ENCODE measurements around the gene EMILIN1. TPM values are rescaled to one million over a fixed set of nuclear protein-coding genes. Genes with fewer than 3 reads are reported as not detected.

EMILIN1 gene
- total and polyA plus RNA-seq, 2 donors (not counting 3 experiments of a cell fraction or from before 2014, with no cell fraction given): 11.7 to 16.6 TPM

DNA sequence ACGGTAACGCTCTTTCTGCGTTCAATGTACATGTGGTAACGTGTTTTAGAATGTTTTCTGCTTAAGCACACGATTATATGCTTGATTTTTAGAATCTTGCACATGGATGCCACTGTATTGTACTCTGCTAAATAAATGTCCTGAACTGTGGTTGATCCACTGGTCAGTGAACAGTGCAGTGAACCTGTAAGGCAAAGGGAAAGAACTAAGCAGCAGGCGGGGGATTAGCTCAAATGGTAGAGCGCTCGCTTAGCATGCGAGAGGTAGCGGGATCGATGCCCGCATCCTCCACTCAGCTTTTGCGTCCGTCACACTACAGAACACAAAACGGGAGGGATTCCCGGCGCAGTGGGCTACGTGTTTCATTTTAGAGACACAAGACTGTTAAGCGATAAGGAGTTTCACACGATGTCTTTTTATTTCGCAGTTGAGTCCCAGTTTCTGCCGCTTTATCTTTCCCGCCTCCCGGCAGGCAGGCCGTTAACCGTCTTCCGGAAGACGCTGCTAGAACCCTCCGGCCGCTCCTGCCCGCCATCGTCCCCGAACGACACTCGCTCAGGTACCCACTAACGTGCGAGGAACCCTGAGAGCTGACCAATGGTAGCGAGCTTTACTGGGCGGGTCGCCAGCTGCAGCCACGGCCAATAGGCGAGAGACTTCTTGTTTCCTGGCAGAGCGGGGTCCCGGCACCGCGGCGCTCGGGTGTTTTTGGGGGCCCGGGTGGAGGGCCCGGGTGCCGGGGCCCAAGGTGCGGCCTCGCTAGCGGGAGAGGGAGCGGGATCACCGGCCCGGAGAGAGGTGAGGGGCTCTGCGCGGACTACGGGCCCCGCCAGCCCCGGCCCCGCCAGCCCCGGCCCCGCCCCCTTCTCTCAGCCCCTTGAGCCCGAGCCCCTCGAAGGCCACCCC, 27.2 kb upstream of the EMILIN1 start, which contains the start of gene AGBL5:
Gene AGBL5, plus strand, starts transcription at position 673 of the 906 bp plus-strand sequence. CDS start 1,291 bp downstream, outside the sequence.
- H3K9me3 ChIP-seq (replicated peaks; ENCODE audit: control insufficient read depth, insufficient read depth, low read length): no peaks in the 10 kb centered on the region
- peaks cover 12% of the 10 kb centered on the region for H3K4me1 ChIP-seq (ENCODE audit: control insufficient read depth, extremely low read depth, insufficient read depth, low read length)
- peak within 1 kb of the TSS; percentile 67 to 93 (median 73) for H3K4me3 ChIP-seq (replicated peaks in 1 of 3; ENCODE audit: insufficient read depth in 1 of 3, low read depth in 1 of 3, low read length in 3 of 3)
- intact Hi-C loops (cut with micrococcal nuclease): loop anchor here (1.0 kb wide), 6 partner anchors 19 to 90 kb away; partner anchors contain the start of genes KHK, OST4, PREB and TMEM214
- no peaks in the 10 kb centered on the region for H3K27me3 ChIP-seq (ENCODE audit: control insufficient read depth in 2 of 2, insufficient read depth in 2 of 2, low read length in 2 of 2)
- peak within 1 kb of the TSS; percentile 60 for H3K27ac ChIP-seq (ENCODE audit: insufficient read depth, low read depth, low read length)
- H2AFZ ChIP-seq (ENCODE audit: low read depth, low read length): peak within 1 kb of the TSS; percentile 93
- peak within 1 kb of the TSS; percentile 82 for H3K4me2 ChIP-seq (ENCODE audit: insufficient read depth, low read length)
- H4K20me1 ChIP-seq (replicated peaks; ENCODE audit: control insufficient read depth, extremely low read depth, insufficient read depth, low read length): no peaks in the 10 kb centered on the region
- BruUV-seq (replicated peaks): no TSS peak
- H3K79me2 ChIP-seq (ENCODE audit: control insufficient read depth, insufficient read depth, low read length): no peaks in the 10 kb centered on the region
- POLR2A ChIA-PET: interaction anchor here (1.1 to 2.2 kb wide), 3 partner anchors 20 to 36 kb away, joined by 3 to 7 read pairs (median 4); partner anchors contain the start of genes KHK and OST4
- H3K9ac ChIP-seq (replicated peaks; ENCODE audit: extremely low read depth, insufficient read depth, low read length): peak within 1 kb of the TSS; percentile 61
- TF ChIP-seq MYC (IDR thresholded peaks at IDR 0.05; ENCODE audit: low read depth, low read length) (no peak), POLR2AphosphoS5 (IDR thresholded peaks at IDR 0.05; ENCODE audit: insufficient read depth, low read depth, low read length) (peak; percentile 76), MAX (IDR thresholded peaks at IDR 0.05; ENCODE audit: insufficient read depth, insufficient read length) (peak; percentile 70), JUN (IDR thresholded peaks at IDR 0.05; ENCODE audit: borderline replicate concordance, insufficient read depth, insufficient read length, low read depth) (no peak), GATA2 (IDR thresholded peaks at IDR 0.05; ENCODE audit: insufficient read depth, insufficient read length, low read depth, low read length) (no peak), POLR2A (IDR thresholded peaks at IDR 0.05; ENCODE audit: low read depth, low read length) (no peak), EZH2 (IDR thresholded peaks at IDR 0.05; ENCODE audit: borderline replicate concordance, low read depth, low read length, severe bottlenecking) (no peak), FOS (IDR thresholded peaks at IDR 0.05; ENCODE audit: borderline replicate concordance, insufficient read depth, low read length) (no peak)
- TF ChIP-seq, protein P1, sequence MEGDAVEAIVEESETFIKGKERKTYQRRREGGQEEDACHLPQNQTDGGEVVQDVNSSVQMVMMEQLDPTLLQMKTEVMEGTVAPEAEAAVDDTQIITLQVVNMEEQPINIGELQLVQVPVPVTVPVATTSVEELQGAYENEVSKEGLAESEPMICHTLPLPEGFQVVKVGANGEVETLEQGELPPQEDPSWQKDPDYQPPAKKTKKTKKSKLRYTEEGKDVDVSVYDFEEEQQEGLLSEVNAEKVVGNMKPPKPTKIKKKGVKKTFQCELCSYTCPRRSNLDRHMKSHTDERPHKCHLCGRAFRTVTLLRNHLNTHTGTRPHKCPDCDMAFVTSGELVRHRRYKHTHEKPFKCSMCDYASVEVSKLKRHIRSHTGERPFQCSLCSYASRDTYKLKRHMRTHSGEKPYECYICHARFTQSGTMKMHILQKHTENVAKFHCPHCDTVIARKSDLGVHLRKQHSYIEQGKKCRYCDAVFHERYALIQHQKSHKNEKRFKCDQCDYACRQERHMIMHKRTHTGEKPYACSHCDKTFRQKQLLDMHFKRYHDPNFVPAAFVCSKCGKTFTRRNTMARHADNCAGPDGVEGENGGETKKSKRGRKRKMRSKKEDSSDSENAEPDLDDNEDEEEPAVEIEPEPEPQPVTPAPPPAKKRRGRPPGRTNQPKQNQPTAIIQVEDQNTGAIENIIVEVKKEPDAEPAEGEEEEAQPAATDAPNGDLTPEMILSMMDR (IDR thresholded peaks at IDR 0.05; ENCODE audit: extremely low read depth in 1 of 2, insufficient read depth in 1 of 2, low read depth in 1 of 2, low read length in 2 of 2): no peak
- DNase-seq (ENCODE audit: low read depth, low spot score): peak; percentile 96
- peaks cover 3 to 22% of the 10 kb centered on the region in 2 experiments for H3K36me3 ChIP-seq (ENCODE audit: control insufficient read depth in 2 of 2, extremely low read depth in 1 of 2, insufficient read depth in 2 of 2, low read length in 2 of 2)
- CTCF ChIA-PET: interaction anchor here (0.7 to 5.9 kb wide), 19 partner anchors 8 to 252 kb away, joined by 3 to 39 read pairs (median 4); partner anchors contain the start of genes KHK, OST4, PREB and TMEM214
- FAIRE-seq: peak; percentile 98
- dilution Hi-C loops (cut with MboI; ENCODE audit: extremely low pct_ligation_motif_present, low sequenced_read_pairs): no loop called here
- no peaks in the 10 kb centered on the region for H3K9me1 ChIP-seq (replicated peaks; ENCODE audit: control insufficient read depth, extremely low read depth, insufficient read depth, low read length)

Data from endothelial cell of umbilical vein (primary cell).